Activated CD4-positive, alpha-beta T cell treated with anti-CD3 and anti-CD28 coated beads for 36 hours (primary cell): Measurements from ENCODE around the gene C2orf42. TPM values are rescaled to one million over a fixed set of nuclear protein-coding genes. Genes with fewer than 3 reads are reported as not detected.
A peak's percentile ranks its signal among the peaks of the same experiment; 100 is the strongest.
"Not testable (repeated sequence)": the region's sequence is repeated elsewhere in the genome, so short reads cannot be mapped to it uniquely, and the experiment has no call there.

Source experiments
- ATAC-seq: fragments of 200-7000 bp; cut with Tn5 transposase; one replicate; pipeline ENCODE4 v1.10.0; 2021; ENCODE audit warnings: mild to moderate bottlenecking, moderate library complexity
- CTCF ChIA-PET: fragments of 350-600 bp; sonication (Branson Sonifier 250); formaldehyde crosslinking; loops from one replicate; lab custom pipeline; 2021; ENCODE audit warnings: antibody characterized with exemption; lab: Charles Lee
- POLR2A ChIA-PET: fragments of 350-600 bp; sonication (Branson Sonifier 250); formaldehyde crosslinking; loops from one replicate; lab custom pipeline; 2021; ENCODE audit warnings: antibody characterized with exemption, inconsistent platforms; lab: Charles Lee
- DNase-seq: peaks from one replicate; pipeline ENCODE4 v3.0.0-alpha.2; 2020
- H3K27ac Mint-ChIP-seq: one replicate; pipeline ENCODE4 v1.8.0; 2021; ENCODE audit warnings: mixed read lengths
- H3K27me3 Mint-ChIP-seq: one replicate; pipeline ENCODE4 v1.8.0; 2021; ENCODE audit warnings: mixed read lengths
- H3K36me3 Mint-ChIP-seq: one replicate; pipeline ENCODE4 v1.8.0; 2021; ENCODE audit warnings: low read depth, mixed read lengths
- H3K4me1 Mint-ChIP-seq: one replicate; pipeline ENCODE4 v1.8.0; 2021; ENCODE audit warnings: mixed read lengths
- H3K4me3 Mint-ChIP-seq: one replicate; pipeline ENCODE4 v1.8.0; 2021; ENCODE audit warnings: mild to moderate bottlenecking, moderate library complexity, mixed read lengths
- H3K9me3 Mint-ChIP-seq: one replicate; pipeline ENCODE4 v1.8.0; 2021; ENCODE audit warnings: low read depth, mixed read lengths
- intact Hi-C, 2 experiments: fragments of 100-400 bp; cut with DNase I in 1 of 2; cut with micrococcal nuclease in 1 of 2; formaldehyde crosslinking; loops; one replicate each; pipeline versions ENCODE4 v1.14.2 to v1.15.1; 2022 to 2024; cut with DNase I, micrococcal nuclease
- total RNA-seq, 2 experiments: library from RNA; stranded (reverse); gene quantifications; one replicate each; pipeline ENCODE4 v1.2.3, GENCODE V29; 2021

Gene C2orf42
- total RNA-seq, 2 experiments from 2014 or later: 22.6 to 23.3 TPM

GRCh38 chr2:70173520-70173919 lies 17.3 kb downstream of the C2orf42 start:
- H3K4me3 Mint-ChIP-seq: no peak overlapping the region
- CTCF ChIA-PET: interaction anchor here (0.6 kb wide), 1 partner anchor 14 kb away, joined by 5 read pairs; no protein-coding TSS in a partner anchor
- ATAC-seq: no peak
- H3K9me3 Mint-ChIP-seq: no peaks in the 10 kb centered on the region
- intact Hi-C loops: no loop called here
- POLR2A ChIA-PET: no interaction called here
- peaks cover 28% of the 10 kb centered on the region for H3K36me3 Mint-ChIP-seq
- DNase-seq: no peak
- H3K4me1 Mint-ChIP-seq: no peaks in the 10 kb centered on the region
- H3K27ac Mint-ChIP-seq: no peak overlapping the region
- H3K27me3 Mint-ChIP-seq: no peaks in the 10 kb centered on the region

GRCh38 chr2:70169654-70170245 lies 21.1 kb downstream of the C2orf42 start:
- ATAC-seq, DNase-seq, H3K27ac Mint-ChIP-seq, H3K27me3 Mint-ChIP-seq, intact Hi-C loops, H3K4me1 Mint-ChIP-seq, H3K4me3 Mint-ChIP-seq, POLR2A ChIA-PET, H3K9me3 Mint-ChIP-seq: not testable (repeated sequence)
- CTCF ChIA-PET: interaction anchor here (0.8 kb wide), 1 partner anchor 255 kb away, joined by 3 read pairs; the partner anchor contains the start of gene MXD1
- H3K36me3 Mint-ChIP-seq: peaks cover 34% of the 10 kb centered on the region

GRCh38 chr2:70161069-70161534 lies 29.7 kb downstream of the C2orf42 start:
- Mint-ChIP-seq H3K36me3 (peaks cover 24% of the 10 kb centered on the region), H3K4me1 (peaks cover 7% of the 10 kb centered on the region), H3K27ac (peak overlapping the region; percentile 20), H3K27me3 (no peaks in the 10 kb centered on the region), H3K4me3 (no peak overlapping the region), H3K9me3 (no peaks in the 10 kb centered on the region)
- ATAC-seq: peak; percentile 78
- ChIA-PET POLR2A (no interaction called here), CTCF (no interaction called here)
- intact Hi-C loops: loop anchor here in 1 of 2 experiments (5.0 kb wide), 1 partner anchor 66 kb away; no protein-coding TSS in a partner anchor
- peak; percentile 24 for DNase-seq

- no peak overlapping the region for H3K4me3 Mint-ChIP-seq
- ATAC-seq: no peak
- H3K9me3 Mint-ChIP-seq: no peaks in the 10 kb centered on the region
- CTCF ChIA-PET: no interaction called here
- no peak for DNase-seq
- peaks cover 26% of the 10 kb centered on the region for H3K36me3 Mint-ChIP-seq
- POLR2A ChIA-PET: interaction anchor here (0.6 kb wide), 1 partner anchor 12 kb away, joined by 3 read pairs; no protein-coding TSS in a partner anchor
- H3K27ac Mint-ChIP-seq: peak overlapping the region; percentile 20
- intact Hi-C loops: loop anchor here in 1 of 2 experiments (5.0 kb wide), 1 partner anchor 67 kb away; no protein-coding TSS in a partner anchor
- H3K4me1 Mint-ChIP-seq: peaks cover 7% of the 10 kb centered on the region
- no peaks in the 10 kb centered on the region for H3K27me3 Mint-ChIP-seq
Measured at GRCh38 chr2:70160545-70160944, 30.3 kb downstream of the C2orf42 start.

GRCh38 chr2:70149130-70149686 lies 41.6 kb downstream of the C2orf42 start:
- intact Hi-C loops: loop anchor here in 1 of 2 experiments (10.0 kb wide), 1 partner anchor 404 kb away; the partner anchor contains the start of gene ANXA4
- not testable (repeated sequence) for ATAC-seq, H3K9me3 Mint-ChIP-seq, DNase-seq, H3K27ac Mint-ChIP-seq, H3K4me3 Mint-ChIP-seq, H3K27me3 Mint-ChIP-seq
- H3K36me3 Mint-ChIP-seq: peaks cover 29% of the 10 kb centered on the region
- H3K4me1 Mint-ChIP-seq: peaks cover 21% of the 10 kb centered on the region
- ChIA-PET POLR2A (interaction anchor here (0.7 kb wide), 1 partner anchor 11 kb away, joined by 3 read pairs; no protein-coding TSS in a partner anchor), CTCF (interaction anchor here (0.5 kb wide), 1 partner anchor 135 kb away, joined by 4 read pairs; no protein-coding TSS in a partner anchor)

- Mint-ChIP-seq H3K36me3 (peaks cover 27% of the 10 kb centered on the region), H3K4me1 (peaks cover 28% of the 10 kb centered on the region)
- DNase-seq, H3K9me3 Mint-ChIP-seq, H3K4me3 Mint-ChIP-seq, ATAC-seq, H3K27me3 Mint-ChIP-seq, H3K27ac Mint-ChIP-seq: not testable (repeated sequence)
- intact Hi-C loops: loop anchor here in 1 of 2 experiments (10.0 kb wide), 1 partner anchor 403 kb away; the partner anchor contains the start of gene ANXA4
- CTCF ChIA-PET: interaction anchor here (0.7 kb wide), 1 partner anchor 423 kb away, joined by 3 read pairs; no protein-coding TSS in a partner anchor
- POLR2A ChIA-PET: interaction anchor here (2.4 kb wide), 1 partner anchor 42 kb away, joined by 7 read pairs; the partner anchor contains the start of gene C2orf42
Measured at GRCh38 chr2:70148211-70148760, 42.5 kb downstream of the C2orf42 start.

- H3K9me3 Mint-ChIP-seq: no peaks in the 10 kb centered on the region
- H3K27ac Mint-ChIP-seq: peak overlapping the region; percentile 53
- H3K36me3 Mint-ChIP-seq: peaks cover 24% of the 10 kb centered on the region
- POLR2A ChIA-PET: interaction anchor here (1.3 to 2.4 kb wide), 2 partner anchors 44 to 62 kb away, joined by 3 to 7 read pairs; partner anchors contain the start of gene C2orf42
- no peaks in the 10 kb centered on the region for H3K27me3 Mint-ChIP-seq
- intact Hi-C loops: loop anchor here in 1 of 2 experiments (10.0 kb wide), 1 partner anchor 401 kb away; the partner anchor contains the start of gene ANXA4
- H3K4me1 Mint-ChIP-seq: peaks cover 37% of the 10 kb centered on the region
- CTCF ChIA-PET: interaction anchor here (0.8 to 8.6 kb wide), 4 partner anchors 21 to 233 kb away, joined by 3 to 71 read pairs (median 4); partner anchors contain the start of gene MXD1
- DNase-seq (peak; percentile 70), ATAC-seq (peak; percentile 16)
- H3K4me3 Mint-ChIP-seq: no peak overlapping the region
Measured at GRCh38 chr2:70145851-70146739, 44.7 kb downstream of the C2orf42 start.

GRCh38 chr2:70145144-70145490 lies 45.7 kb downstream of the C2orf42 start:
- peak; percentile 9 for DNase-seq
- Mint-ChIP-seq H3K36me3 (peaks cover 29% of the 10 kb centered on the region), H3K9me3 (no peaks in the 10 kb centered on the region), H3K27ac (peak overlapping the region; percentile 53), H3K27me3 (no peaks in the 10 kb centered on the region), H3K4me1 (peaks cover 46% of the 10 kb centered on the region), H3K4me3 (no peak overlapping the region)
- intact Hi-C loops: loop anchor here in 1 of 2 experiments (10.0 kb wide), 1 partner anchor 400 kb away; the partner anchor contains the start of gene ANXA4
- ATAC-seq: no peak
- CTCF ChIA-PET: interaction anchor here (1.2 to 8.6 kb wide), 2 partner anchors 222 to 232 kb away, joined by 3 to 71 read pairs; partner anchors contain the start of gene MXD1
- POLR2A ChIA-PET: interaction anchor here (0.6 to 1.3 kb wide), 4 partner anchors 46 to 230 kb away, joined by 3 to 5 read pairs (median 3); partner anchors contain the start of genes C2orf42 and MXD1

GRCh38 chr2:70144443-70145143 lies 46.2 kb downstream of the C2orf42 start:
- Mint-ChIP-seq H3K36me3 (peaks cover 26% of the 10 kb centered on the region), H3K27ac (peak overlapping the region; percentile 100), H3K4me3 (no peak overlapping the region), H3K9me3 (no peaks in the 10 kb centered on the region), H3K27me3 (no peaks in the 10 kb centered on the region), H3K4me1 (peaks cover 52% of the 10 kb centered on the region)
- CTCF ChIA-PET: interaction anchor here (1.0 to 8.6 kb wide), 5 partner anchors 20 to 232 kb away, joined by 3 to 71 read pairs (median 3); partner anchors contain the start of gene MXD1
- intact Hi-C loops: loop anchor here in 1 of 2 experiments (5.0 to 10.0 kb wide), 2 partner anchors 148 to 400 kb away; partner anchors contain the start of genes ANXA4 and SNRPG
- DNase-seq (peak; percentile 23), ATAC-seq (no peak)
- POLR2A ChIA-PET: interaction anchor here (0.6 to 1.7 kb wide), 5 partner anchors 46 to 230 kb away, joined by 3 to 5 read pairs (median 3); partner anchors contain the start of genes C2orf42, MXD1 and SNRPG
